Endothelial cell of umbilical vein (primary cell): Measurements from ENCODE around the gene GDPD3. TPM values are rescaled to one million over a fixed set of nuclear protein-coding genes. Genes with fewer than 3 reads are reported as not detected.

Experiments
- polyA plus RNA-seq, 4 experiments: library from polyadenylated mRNA; depleted of rRNA in 3 of 4; stranded (reverse) in 3 of 4; unstranded in 1 of 4; fragments of >200 nt; gene quantifications; 2 replicates each; pipeline versions ENCODE4 v1.2.1 to v1.2.3, GENCODE V29; 2011 to 2012; ENCODE audit warnings: missing spikeins in 1 of 4
- total RNA-seq: library from RNA; stranded (reverse); gene quantifications from 2 replicates; pipeline ENCODE4 v1.2.3, GENCODE V29; 2021

Gene GDPD3
- total and polyA plus RNA-seq, 2 donors (not counting 3 experiments of a cell fraction or from before 2014, with no cell fraction given): 8.0 to 18.6 TPM

Other genes starting within 250 kb of the GDPD3 start
- gene SEZ6L2, start 214.0 kb downstream of the GDPD3 start, total RNA-seq: 2.4 and 2.5 TPM in 2 replicates
- 4.5 and 5.6 TPM in 2 replicates for gene SEZ6L2, start 214.0 kb downstream of the GDPD3 start, polyA plus RNA-seq
- gene ASPHD1, start 213.0 kb downstream of the GDPD3 start, total RNA-seq: 0.88 and 1.2 TPM in 2 replicates
- 0.90 and 1.1 TPM in 2 replicates for gene ASPHD1, start 213.0 kb downstream of the GDPD3 start, polyA plus RNA-seq
- gene KCTD13, start 187.3 kb downstream of the GDPD3 start, total RNA-seq: 21.0 and 24.2 TPM in 2 replicates
- 22.6 and 25.0 TPM in 2 replicates for gene KCTD13, start 187.3 kb downstream of the GDPD3 start, polyA plus RNA-seq
- 99.4 and 110 TPM in 2 replicates for gene TMEM219, start 151.5 kb downstream of the GDPD3 start, total RNA-seq
- 182 and 201 TPM in 2 replicates for gene TMEM219, start 151.5 kb downstream of the GDPD3 start, polyA plus RNA-seq
- gene TAOK2, start 139.7 kb downstream of the GDPD3 start, total RNA-seq: 112 and 114 TPM in 2 replicates
- gene TAOK2, start 139.7 kb downstream of the GDPD3 start, polyA plus RNA-seq: 52.8 and 57.5 TPM in 2 replicates
- gene HIRIP3, start 117.9 kb downstream of the GDPD3 start, total RNA-seq: 8.6 and 8.7 TPM in 2 replicates
- gene HIRIP3, start 117.9 kb downstream of the GDPD3 start, polyA plus RNA-seq: 6.7 and 7.2 TPM in 2 replicates
- gene INO80E, start 117.3 kb downstream of the GDPD3 start, total RNA-seq: 76.4 and 84.1 TPM in 2 replicates
- 41.7 and 42.7 TPM in 2 replicates for gene INO80E, start 117.3 kb downstream of the GDPD3 start, polyA plus RNA-seq
- 0.58 and 0.60 TPM in 2 replicates for gene DOC2A, start 102.5 kb downstream of the GDPD3 start, total RNA-seq
- 0.63 and 1.1 TPM in 2 replicates for gene DOC2A, start 102.5 kb downstream of the GDPD3 start, polyA plus RNA-seq
- not detected in 2 replicates for gene C16orf92, start 90.3 kb downstream of the GDPD3 start, total RNA-seq
- not detected in 2 replicates for gene C16orf92, start 90.3 kb downstream of the GDPD3 start, polyA plus RNA-seq
- gene TLCD3B, start 82.3 kb downstream of the GDPD3 start, total RNA-seq: 0.86 and 0.99 TPM in 2 replicates
- 0.37 and 0.59 TPM in 2 replicates for gene TLCD3B, start 82.3 kb downstream of the GDPD3 start, polyA plus RNA-seq
- 1,029 and 1,114 TPM in 2 replicates for gene ALDOA, start 47.8 kb downstream of the GDPD3 start, total RNA-seq
- 871 and 972 TPM in 2 replicates for gene ALDOA, start 47.8 kb downstream of the GDPD3 start, polyA plus RNA-seq
- 159 and 167 TPM in 2 replicates for gene PPP4C, start 37.5 kb downstream of the GDPD3 start, total RNA-seq
- 327 and 378 TPM in 2 replicates for gene PPP4C, start 37.5 kb downstream of the GDPD3 start, polyA plus RNA-seq
- gene TBX6, start 21.6 kb downstream of the GDPD3 start, total RNA-seq: 0.42 and 0.60 TPM in 2 replicates
- gene TBX6, start 21.6 kb downstream of the GDPD3 start, polyA plus RNA-seq: 0.30 and 0.40 TPM in 2 replicates
- 46.1 and 47.6 TPM in 2 replicates for gene YPEL3, start 17.3 kb downstream of the GDPD3 start, total RNA-seq
- gene YPEL3, start 17.3 kb downstream of the GDPD3 start, polyA plus RNA-seq: 78.0 and 89.7 TPM in 2 replicates
- gene MAPK3, start 9.7 kb upstream of the GDPD3 start, total RNA-seq: 138 and 143 TPM in 2 replicates
- 294 and 337 TPM in 2 replicates for gene MAPK3, start 9.7 kb upstream of the GDPD3 start, polyA plus RNA-seq
- 6.1 and 6.6 TPM in 2 replicates for gene CORO1A, start 70.1 kb upstream of the GDPD3 start, total RNA-seq
- 4.7 and 6.4 TPM in 2 replicates for gene CORO1A, start 70.1 kb upstream of the GDPD3 start, polyA plus RNA-seq
- 161 and 173 TPM in 2 replicates for gene BOLA2B, start 80.1 kb upstream of the GDPD3 start, total RNA-seq
- gene BOLA2B, start 80.1 kb upstream of the GDPD3 start, polyA plus RNA-seq: 310 and 354 TPM in 2 replicates
- gene SLX1A, start 80.3 kb upstream of the GDPD3 start, total RNA-seq: 30.9 and 77.9 TPM in 2 replicates
- gene SLX1A, start 80.3 kb upstream of the GDPD3 start, polyA plus RNA-seq: 28.9 and 29.8 TPM in 2 replicates
- 12.2 and 18.1 TPM in 2 replicates for gene SULT1A3, start 85.7 kb upstream of the GDPD3 start, total RNA-seq
- 4.8 and 5.1 TPM in 2 replicates for gene SULT1A3, start 85.7 kb upstream of the GDPD3 start, polyA plus RNA-seq
- gene NPIPB13, start 134.9 kb upstream of the GDPD3 start, total RNA-seq: 19.3 and 23.5 TPM in 2 replicates
- 4.4 and 7.8 TPM in 2 replicates for gene NPIPB13, start 134.9 kb upstream of the GDPD3 start, polyA plus RNA-seq
- 75.7 and 76.4 TPM in 2 replicates for gene CD2BP2, start 241.8 kb upstream of the GDPD3 start, total RNA-seq
- 35.3 and 47.2 TPM in 2 replicates for gene CD2BP2, start 241.8 kb upstream of the GDPD3 start, polyA plus RNA-seq